ENCODE results near the gene DOK4.
A peak's percentile ranks its signal among the peaks of the same experiment; 100 is the strongest.
"Not testable (repeated sequence)": the region's sequence is repeated elsewhere in the genome, so short reads cannot be mapped to it uniquely, and the experiment has no call there.

Gene DOK4

GRCh38 chr16:57452021-57452420 is 34.3 kb downstream of the DOK4 start:
- TF ChIP-seq CTCF (IDR thresholded peaks at IDR 0.05; ENCODE audit: extremely low read depth, insufficient read depth, missing control alignments): no peak
- DNase-seq (ENCODE audit: low spot score): no peak
- in situ Hi-C loops (cut with MboI; ENCODE audit: low pct_unique_long_range_greater_than_20kb, low sequenced_read_pairs, unreplicated experiment): no loop called here

- in situ Hi-C loops (cut with MboI; ENCODE audit: low pct_unique_long_range_greater_than_20kb, low sequenced_read_pairs, unreplicated experiment): no loop called here
- DNase-seq (ENCODE audit: low spot score): peak; percentile 95
- no peak for TF ChIP-seq CTCF (IDR thresholded peaks at IDR 0.05; ENCODE audit: extremely low read depth, insufficient read depth, missing control alignments)
Observed at GRCh38 chr16:57447186-57447962, 38.9 kb downstream of the DOK4 start, which contains the start of the genes CIAPIN1 and COQ9. Gene CIAPIN1 (minus strand): TSS chr16:57447385. CDS start chr16:57440928, 6,457 bp downstream. Gene COQ9 (plus strand): TSS chr16:57447479. CDS start chr16:57447506, 27 bp downstream.

GRCh38 chr16:57446531-57447185 is 39.6 kb downstream of the DOK4 start:
- no peak for TF ChIP-seq CTCF (IDR thresholded peaks at IDR 0.05; ENCODE audit: extremely low read depth, insufficient read depth, missing control alignments)
- DNase-seq (ENCODE audit: low spot score): peak; percentile 55
- in situ Hi-C loops (cut with MboI; ENCODE audit: low pct_unique_long_range_greater_than_20kb, low sequenced_read_pairs, unreplicated experiment): no loop called here

- TF ChIP-seq CTCF (IDR thresholded peaks at IDR 0.05; ENCODE audit: extremely low read depth, insufficient read depth, missing control alignments): no peak
- in situ Hi-C loops (cut with MboI; ENCODE audit: low pct_unique_long_range_greater_than_20kb, low sequenced_read_pairs, unreplicated experiment): no loop called here
- no peak for DNase-seq (ENCODE audit: low spot score)
Observed at GRCh38 chr16:57445510-57445909, 40.8 kb downstream of the DOK4 start.

GRCh38 chr16:57444711-57445110 is 41.6 kb downstream of the DOK4 start:
- no peak for TF ChIP-seq CTCF (IDR thresholded peaks at IDR 0.05; ENCODE audit: extremely low read depth, insufficient read depth, missing control alignments)
- no peak for DNase-seq (ENCODE audit: low spot score)
- in situ Hi-C loops (cut with MboI; ENCODE audit: low pct_unique_long_range_greater_than_20kb, low sequenced_read_pairs, unreplicated experiment): no loop called here

GRCh38 chr16:57440551-57440950 is 45.7 kb downstream of the DOK4 start:
- in situ Hi-C loops (cut with MboI; ENCODE audit: low pct_unique_long_range_greater_than_20kb, low sequenced_read_pairs, unreplicated experiment); DNase-seq (ENCODE audit: low spot score): not testable (repeated sequence)

- DNase-seq (ENCODE audit: low spot score); in situ Hi-C loops (cut with MboI; ENCODE audit: low pct_unique_long_range_greater_than_20kb, low sequenced_read_pairs, unreplicated experiment): not testable (repeated sequence)
Observed at GRCh38 chr16:57439947-57440346, 46.3 kb downstream of the DOK4 start.
